ENCODE data around the gene HS6ST3.

HS6ST3 gene

GRCh38 chr13:96844195-96844594, 754.3 kb downstream of the HS6ST3 start:
- no peak for DNase-seq (ENCODE audit: low read depth)

DNA sequence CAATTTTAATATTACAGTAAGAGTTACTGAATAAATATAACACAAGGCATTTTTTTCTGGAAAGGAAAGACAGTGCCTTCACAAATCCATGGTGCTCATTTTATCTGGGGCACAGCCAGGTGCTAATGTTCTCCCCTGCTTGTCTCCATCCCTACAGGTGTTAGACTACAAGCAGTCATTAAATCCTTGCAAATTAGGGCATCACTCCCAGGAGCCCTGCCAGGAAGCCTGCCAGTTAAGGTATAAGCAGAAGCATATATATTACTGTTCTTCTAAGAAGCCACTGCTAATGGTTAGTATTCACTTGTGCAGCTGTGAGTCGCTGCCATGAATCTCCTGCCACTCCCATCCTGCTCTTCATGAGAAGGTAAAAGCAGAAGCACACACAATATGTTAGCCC, 754.7 kb downstream of the HS6ST3 start:
- DNase-seq (ENCODE audit: low read depth) = no peak

- DNase-seq (ENCODE audit: low read depth) = no peak
Observed at GRCh38 chr13:96848286-96848685, 758.4 kb downstream of the HS6ST3 start.

GRCh38 chr13:96849091-96849490, 759.2 kb downstream of the HS6ST3 start:
- DNase-seq (ENCODE audit: low read depth) = no peak

GRCh38 chr13:96850538-96851145, 760.7 kb downstream of the HS6ST3 start:
- DNase-seq (ENCODE audit: low read depth) = no peak

DNA sequence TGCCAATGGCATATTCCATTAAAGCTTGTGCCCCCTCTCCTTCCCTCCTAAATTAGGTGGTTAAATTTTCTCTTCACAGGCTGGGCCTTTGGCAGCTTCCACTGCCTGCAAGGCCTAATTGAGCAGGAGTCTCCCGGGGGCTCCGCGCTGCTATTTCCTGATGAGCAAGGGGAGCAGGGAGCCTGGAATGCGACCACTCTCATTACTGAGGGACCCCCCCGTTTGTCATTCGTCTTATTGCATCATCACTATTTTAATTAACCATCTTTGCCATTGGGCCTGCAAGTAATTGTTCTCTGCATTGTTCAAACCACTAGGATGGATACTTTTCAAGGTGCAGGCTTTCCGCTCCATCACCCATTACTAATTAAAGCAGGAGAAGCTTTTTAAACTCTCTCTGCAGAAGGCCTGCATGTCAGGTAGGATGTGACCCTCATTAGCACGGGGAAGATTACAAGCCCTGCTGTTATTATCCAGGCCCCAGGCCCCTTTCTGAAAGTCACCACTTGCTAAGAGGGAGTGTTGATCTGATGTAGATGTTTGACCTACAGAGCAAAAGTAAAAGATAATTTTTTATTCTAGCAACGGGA, 762.0 kb downstream of the HS6ST3 start:
- no peak for DNase-seq (ENCODE audit: low read depth)

DNA sequence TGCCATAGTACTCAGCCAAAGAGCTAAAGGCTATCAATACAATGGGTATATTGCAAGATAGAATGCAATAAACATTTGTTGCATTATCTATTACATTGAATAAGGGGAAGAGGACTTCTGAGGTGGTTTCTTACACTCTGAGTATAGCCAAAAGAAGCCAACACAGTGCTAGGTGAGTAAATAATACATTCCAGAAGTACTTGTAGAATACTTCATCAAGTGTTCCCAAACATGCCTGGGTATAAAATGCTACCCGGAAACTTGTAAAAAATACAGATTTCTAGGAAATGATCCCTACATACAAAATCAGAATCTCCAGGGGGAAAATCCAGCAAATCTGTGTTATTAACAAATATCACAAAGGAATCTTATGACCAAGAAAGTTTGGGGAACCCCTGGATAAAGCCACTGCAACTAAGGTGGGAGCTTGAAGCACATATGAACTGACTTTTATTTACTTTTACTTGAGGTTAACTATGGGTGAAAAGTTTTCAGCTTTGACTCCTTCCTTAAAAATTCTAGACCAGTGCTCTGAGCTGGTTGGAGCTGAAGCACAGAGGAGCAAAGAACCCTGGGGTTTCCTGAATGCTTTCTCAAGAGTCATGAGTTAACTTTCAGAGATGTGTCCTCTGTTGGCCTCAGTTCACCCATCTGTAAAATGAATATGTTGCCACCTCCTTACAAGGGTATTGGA, 768.4 kb downstream of the HS6ST3 start:
- DNase-seq (ENCODE audit: low read depth) = no peak

- DNase-seq (ENCODE audit: low read depth) = no peak
Observed at GRCh38 chr13:96860882-96861281, 771.0 kb downstream of the HS6ST3 start.

DNA sequence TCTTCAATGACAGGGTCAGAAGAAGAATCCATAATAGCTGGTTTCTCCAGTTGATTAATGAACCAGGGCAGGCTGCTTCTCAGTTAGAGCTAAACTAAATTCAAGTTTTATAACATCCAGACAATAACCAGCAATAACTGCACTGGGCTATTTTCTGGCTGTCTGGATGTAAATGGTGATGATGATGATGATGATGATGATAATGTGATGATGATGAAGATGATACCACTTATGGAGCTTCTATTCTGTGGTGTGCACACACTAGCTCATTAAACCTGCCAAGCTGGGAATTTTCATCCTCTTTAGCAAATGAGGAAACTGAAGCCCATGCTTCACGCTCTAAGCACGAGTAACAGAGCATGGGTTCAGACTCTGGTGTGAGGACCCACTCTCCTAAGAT, 772.2 kb downstream of the HS6ST3 start:
- DNase-seq (ENCODE audit: low read depth) = no peak

GRCh38 chr13:96862999-96863398, 773.1 kb downstream of the HS6ST3 start:
- DNase-seq (ENCODE audit: low read depth) = no peak

- no peak for DNase-seq (ENCODE audit: low read depth)
Observed at GRCh38 chr13:96871469-96871868, 781.6 kb downstream of the HS6ST3 start.

- no peak for DNase-seq (ENCODE audit: low read depth)
Observed at GRCh38 chr13:96880419-96880818, 790.5 kb downstream of the HS6ST3 start.

Data from fibroblast of the conjunctiva (primary cell).